Heart left ventricle (tissue), 13 donors: ENCODE measurements around the gene ARMC5.

Experiments
- POLR2A ChIP-seq, 2 donors: fragments of 450-650 bp; IDR thresholded peaks; one replicate each; pipeline ENCODE4 v1.6.1; 2017; ENCODE audit warnings: antibody characterized with exemption in 2 of 2, mild to moderate bottlenecking in 2 of 2, moderate library complexity in 2 of 2
- TF ChIP-seq, protein P1 (sequence below), 12 donors: fragments of 200-600 bp; sonication (generic) in 4 of 12; IDR thresholded peaks; one replicate each; pipeline versions ENCODE4 v1.5.0 to v1.8.0; 2018 to 2022; ENCODE audit warnings: antibody characterized with exemption in 12 of 12, mild to moderate bottlenecking in 5 of 12
- donor health status: ischemic (EF 13 %, LVEDD 7.1; RV severe dilation, severe dysfunction).
- donor health status: DM: no; HTN: yes; CAD: no.
- donor health status: DM: no; HTN: no; CAD: no.
- donor health status: ischemic (EF 25% LVEDD 6.9; RV normal size, moderate dysfunction).
- donor health status: ischemic (EF 25% LVEDD 5.7; RV mildly dilated, moderate dysfunction).
- donor health status: ischemic (EF 35%, LVEDD 5.7; RV mildly dilated, moderate dysfunction).
- donor health status: nonischemic (EF 11% LVEDD 7.7; RV severe dilation, severe dysfunction).
- donor health status: DM: yes; HTN: yes; CAD: no.
- donor health status: PGD.
- donor health status: ischemic (EF 29% LVEDD 5.4; RV normal size, mild dysfunction).
- donor health status: nonischemic (EF 23%, LVEDD 6.1; RV moderate dilation, normal function).

DNA sequence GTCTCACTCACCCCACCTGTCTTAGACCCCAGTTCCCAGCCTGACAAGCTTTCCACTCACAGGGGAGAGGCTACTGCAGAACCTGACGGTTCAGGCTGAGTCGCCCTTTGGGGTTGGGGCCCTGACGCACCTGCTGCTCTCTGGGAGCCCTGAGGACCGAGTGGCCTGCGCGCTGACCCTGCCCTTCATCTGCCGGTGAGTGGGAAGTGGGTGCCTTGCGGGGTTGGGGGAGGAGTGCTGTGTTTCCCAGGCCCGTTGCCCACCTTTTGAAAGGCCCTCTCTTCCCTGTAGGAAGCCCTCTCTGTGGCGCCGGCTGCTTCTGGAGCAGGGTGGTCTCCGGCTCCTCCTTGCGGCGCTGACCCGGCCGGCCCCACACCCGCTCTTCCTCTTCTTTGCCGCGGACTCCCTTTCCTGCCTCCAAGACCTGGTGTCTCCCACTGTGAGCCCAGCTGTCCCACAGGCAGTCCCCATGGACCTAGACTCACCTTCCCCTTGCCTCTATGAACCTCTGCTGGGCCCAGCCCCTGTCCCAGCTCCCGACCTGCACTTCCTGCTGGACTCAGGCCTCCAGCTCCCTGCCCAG, 6.6 kb downstream of the ARMC5 start:
- TF ChIP-seq, protein P1, sequence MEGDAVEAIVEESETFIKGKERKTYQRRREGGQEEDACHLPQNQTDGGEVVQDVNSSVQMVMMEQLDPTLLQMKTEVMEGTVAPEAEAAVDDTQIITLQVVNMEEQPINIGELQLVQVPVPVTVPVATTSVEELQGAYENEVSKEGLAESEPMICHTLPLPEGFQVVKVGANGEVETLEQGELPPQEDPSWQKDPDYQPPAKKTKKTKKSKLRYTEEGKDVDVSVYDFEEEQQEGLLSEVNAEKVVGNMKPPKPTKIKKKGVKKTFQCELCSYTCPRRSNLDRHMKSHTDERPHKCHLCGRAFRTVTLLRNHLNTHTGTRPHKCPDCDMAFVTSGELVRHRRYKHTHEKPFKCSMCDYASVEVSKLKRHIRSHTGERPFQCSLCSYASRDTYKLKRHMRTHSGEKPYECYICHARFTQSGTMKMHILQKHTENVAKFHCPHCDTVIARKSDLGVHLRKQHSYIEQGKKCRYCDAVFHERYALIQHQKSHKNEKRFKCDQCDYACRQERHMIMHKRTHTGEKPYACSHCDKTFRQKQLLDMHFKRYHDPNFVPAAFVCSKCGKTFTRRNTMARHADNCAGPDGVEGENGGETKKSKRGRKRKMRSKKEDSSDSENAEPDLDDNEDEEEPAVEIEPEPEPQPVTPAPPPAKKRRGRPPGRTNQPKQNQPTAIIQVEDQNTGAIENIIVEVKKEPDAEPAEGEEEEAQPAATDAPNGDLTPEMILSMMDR (IDR thresholded peaks at IDR 0.05), result no peak
- no peak for TF ChIP-seq POLR2A (IDR thresholded peaks at IDR 0.05)
